ENCODE measurements around the gene SLC39A11. TPM values are rescaled to one million over a fixed set of nuclear protein-coding genes. Genes with fewer than 3 reads are reported as not detected.

SLC39A11 gene
- total and polyA plus RNA-seq, 12 donors, result 7.0 to 91.4 (median 22.7) TPM

DNA sequence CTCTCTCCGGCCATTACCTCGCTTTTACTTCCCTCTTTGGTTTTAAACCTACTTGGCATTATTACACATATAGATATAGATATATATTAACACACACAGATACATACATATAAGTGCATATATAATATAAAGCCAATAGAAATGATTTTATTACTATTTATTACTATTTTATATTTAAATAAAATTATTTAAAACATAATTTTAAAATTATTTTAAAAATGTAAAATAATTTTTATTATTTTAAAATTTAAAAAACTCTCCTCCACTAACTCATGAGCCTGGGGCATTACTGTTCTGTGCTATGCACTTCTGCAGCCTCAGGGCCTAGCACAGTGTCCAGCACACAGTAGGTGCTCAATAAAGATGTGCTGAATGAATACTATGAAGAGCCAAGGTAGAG is 200.9 kb downstream of the SLC39A11 start:
- Histone ChIP-seq H3K27ac (no peak overlapping the region), H3K36me3 (replicated peaks in 1 of 2) (no peaks in the 10 kb centered on the region), H3K4me3 (no peak overlapping the region), H3K4me1 (replicated peaks in 1 of 2) (no peaks in the 10 kb centered on the region), H3K9me3 (replicated peaks in 1 of 3) (no peaks in the 10 kb centered on the region), H3K27me3 (no peaks in the 10 kb centered on the region)
- intact Hi-C loops (cut with DNase I), result no loop called here
- TF ChIP-seq, protein P1, sequence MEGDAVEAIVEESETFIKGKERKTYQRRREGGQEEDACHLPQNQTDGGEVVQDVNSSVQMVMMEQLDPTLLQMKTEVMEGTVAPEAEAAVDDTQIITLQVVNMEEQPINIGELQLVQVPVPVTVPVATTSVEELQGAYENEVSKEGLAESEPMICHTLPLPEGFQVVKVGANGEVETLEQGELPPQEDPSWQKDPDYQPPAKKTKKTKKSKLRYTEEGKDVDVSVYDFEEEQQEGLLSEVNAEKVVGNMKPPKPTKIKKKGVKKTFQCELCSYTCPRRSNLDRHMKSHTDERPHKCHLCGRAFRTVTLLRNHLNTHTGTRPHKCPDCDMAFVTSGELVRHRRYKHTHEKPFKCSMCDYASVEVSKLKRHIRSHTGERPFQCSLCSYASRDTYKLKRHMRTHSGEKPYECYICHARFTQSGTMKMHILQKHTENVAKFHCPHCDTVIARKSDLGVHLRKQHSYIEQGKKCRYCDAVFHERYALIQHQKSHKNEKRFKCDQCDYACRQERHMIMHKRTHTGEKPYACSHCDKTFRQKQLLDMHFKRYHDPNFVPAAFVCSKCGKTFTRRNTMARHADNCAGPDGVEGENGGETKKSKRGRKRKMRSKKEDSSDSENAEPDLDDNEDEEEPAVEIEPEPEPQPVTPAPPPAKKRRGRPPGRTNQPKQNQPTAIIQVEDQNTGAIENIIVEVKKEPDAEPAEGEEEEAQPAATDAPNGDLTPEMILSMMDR (IDR thresholded peaks at IDR 0.05), result no peak
- no peak for TF ChIP-seq POLR2A (IDR thresholded peaks at IDR 0.05)
- 95 to 97% (median 95%) methylated on average over 2 of the region's 2 CpGs for WGBS, 4 donors
- DNase-seq, result no peak

DNA sequence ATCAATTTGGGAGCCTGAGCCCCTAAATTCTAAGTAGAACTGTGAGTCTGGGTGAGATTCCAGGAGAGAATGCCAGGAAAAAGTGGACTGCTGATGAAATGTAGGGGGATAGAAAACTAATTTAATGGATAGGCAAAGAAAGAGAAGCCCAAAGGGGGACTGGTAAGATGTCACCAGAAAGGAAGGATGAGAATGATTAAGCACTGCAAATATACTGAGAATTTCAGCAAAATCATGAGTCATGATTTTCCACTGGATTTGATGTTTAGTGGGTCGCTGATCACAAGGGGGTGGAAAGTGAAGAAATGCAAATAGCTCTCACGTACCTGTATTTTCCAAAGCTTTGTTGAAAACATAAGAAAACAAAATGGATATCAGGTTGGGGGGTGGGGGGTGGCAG is 201.8 kb downstream of the SLC39A11 start:
- Histone ChIP-seq H3K27ac (no peak overlapping the region), H3K36me3 (replicated peaks in 1 of 2) (no peaks in the 10 kb centered on the region), H3K27me3 (no peaks in the 10 kb centered on the region), H3K4me3 (no peak overlapping the region), H3K9me3 (replicated peaks in 1 of 3) (no peaks in the 10 kb centered on the region), H3K4me1 (replicated peaks in 1 of 2) (no peaks in the 10 kb centered on the region)
- TF ChIP-seq, protein P1 (IDR thresholded peaks at IDR 0.05), result no peak
- no peak for TF ChIP-seq POLR2A (IDR thresholded peaks at IDR 0.05)
- intact Hi-C loops (cut with DNase I), result no loop called here
- no peak for DNase-seq
- WGBS, 4 donors, result 78 to 89% (median 80%) methylated on average over 2 of the region's 2 CpGs

DNA sequence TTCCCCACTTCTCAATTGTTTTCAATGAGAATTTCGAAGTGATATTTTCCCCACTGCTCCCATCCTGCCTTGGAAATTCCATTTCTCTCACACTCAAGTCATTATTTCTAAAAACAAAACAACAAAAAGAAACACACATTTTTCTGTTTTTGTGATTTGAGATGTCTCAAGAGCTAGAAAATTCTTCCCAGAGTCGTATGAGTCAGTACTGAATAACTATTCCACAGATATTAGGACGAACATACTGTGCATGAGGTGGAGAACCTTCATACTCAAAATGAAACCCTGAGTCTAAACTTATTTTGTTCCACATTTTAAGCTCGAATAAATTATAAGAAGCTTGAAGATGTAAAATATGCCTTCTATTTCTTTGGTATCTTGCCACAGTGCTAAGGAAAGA is 204.6 kb downstream of the SLC39A11 start:
- no peaks in the 10 kb centered on the region for H3K9me3 ChIP-seq (replicated peaks in 1 of 3)
- 78 to 90% (median 86%) methylated on average over 4 of the region's 4 CpGs for WGBS, 4 donors
- H3K27me3 ChIP-seq, result no peaks in the 10 kb centered on the region
- no peaks in the 10 kb centered on the region for H3K4me1 ChIP-seq (replicated peaks in 1 of 2)
- no peak overlapping the region for H3K27ac ChIP-seq
- intact Hi-C loops (cut with DNase I), result no loop called here
- H3K4me3 ChIP-seq, result no peak overlapping the region
- no peak for TF ChIP-seq POLR2A (IDR thresholded peaks at IDR 0.05)
- TF ChIP-seq, protein P1 (IDR thresholded peaks at IDR 0.05), result no peak
- no peaks in the 10 kb centered on the region for H3K36me3 ChIP-seq (replicated peaks in 1 of 2)
- DNase-seq, result no peak

DNA sequence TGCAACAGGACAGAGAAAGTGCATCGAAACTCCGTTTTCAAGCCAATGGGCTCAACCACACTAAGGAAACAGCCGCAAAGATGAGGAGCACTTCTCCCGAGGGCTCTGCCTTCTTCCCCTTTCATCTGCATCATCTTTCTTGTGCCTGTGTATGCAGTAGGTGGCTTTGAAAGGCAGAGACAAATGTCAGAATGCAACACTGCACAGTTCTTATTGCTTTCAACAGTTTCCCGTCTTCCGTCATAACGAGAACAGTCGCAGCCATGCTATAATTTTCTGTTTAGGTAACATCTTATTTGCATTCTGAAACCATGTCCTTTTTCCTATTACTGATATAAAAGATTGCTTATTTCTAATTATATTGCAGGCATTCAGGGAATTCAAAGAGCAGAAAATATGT is 205.2 kb downstream of the SLC39A11 start:
- no peak overlapping the region for H3K27ac ChIP-seq
- intact Hi-C loops (cut with DNase I), result no loop called here
- H3K27me3 ChIP-seq, result no peaks in the 10 kb centered on the region
- H3K36me3 ChIP-seq (replicated peaks in 1 of 2), result no peaks in the 10 kb centered on the region
- H3K9me3 ChIP-seq (replicated peaks in 1 of 3), result no peaks in the 10 kb centered on the region
- no peak overlapping the region for H3K4me3 ChIP-seq
- 71 to 88% (median 84%) methylated on average over 8 of the region's 8 CpGs for WGBS, 4 donors
- no peaks in the 10 kb centered on the region for H3K4me1 ChIP-seq (replicated peaks in 1 of 2)
- TF ChIP-seq, protein P1 (IDR thresholded peaks at IDR 0.05), result no peak
- TF ChIP-seq POLR2A (IDR thresholded peaks at IDR 0.05), result no peak
- no peak for DNase-seq
